Testis (tissue), 3 donors: ENCODE measurements around the gene NRROS. TPM values are rescaled to one million over a fixed set of nuclear protein-coding genes. Genes with fewer than 3 reads are reported as not detected.

Experiments
- DNase-seq: peaks from one replicate; pipeline ENCODE4 v3.0.0-alpha.2; 2019
- H3K27ac ChIP-seq, 2 donors: fragments of 200-600 bp; sonication (generic); one replicate each; pipeline ENCODE4 v1.5.1; 2019
- H3K27me3 ChIP-seq: fragments of 200-600 bp; sonication (generic); one replicate; pipeline ENCODE4 v1.5.1; 2019
- H3K36me3 ChIP-seq: fragments of 200-600 bp; sonication (generic); one replicate; pipeline ENCODE4 v1.5.1; 2017; ENCODE audit warnings: low read depth; ENCODE audit errors: missing control alignments
- H3K4me1 ChIP-seq: fragments of 200-600 bp; sonication (generic); one replicate; pipeline ENCODE4 v1.5.1; 2019
- H3K4me3 ChIP-seq, 2 donors: fragments of 200-600 bp; sonication (generic); one replicate each; pipeline ENCODE4 v1.5.1; 2017 to 2019
- H3K9me3 ChIP-seq: fragments of 200-600 bp; sonication (generic); one replicate; pipeline ENCODE4 v1.5.1; 2017
- POLR2A ChIP-seq: fragments of 450-650 bp; IDR thresholded peaks from one replicate; pipeline ENCODE4 v1.6.1; 2017; ENCODE audit warnings: antibody characterized with exemption, mild to moderate bottlenecking, moderate library complexity
- WGBS, 2 donors: methylation state at CpG; one replicate each; pipeline ENCODE4 v1.1.5; 2018; 5-methylcytosine and 5-hydroxymethylcytosine counted together
- intact Hi-C: fragments of 100-400 bp; cut with DNase I; formaldehyde crosslinking; loops from one replicate; pipeline ENCODE4 v1.15.1; 2023; ENCODE audit warnings: low total_unique reads
- polyA plus RNA-seq: library from polyadenylated mRNA; stranded (reverse); fragments of 350-450 nt; fragmentation: Illumina TruSeq; extraction: RNeasy Lipid Tissue Mini Kit (QIAGEN cat#74804); gene quantifications from one replicate; pipeline ENCODE4 v1.2.3, GENCODE V29; 2014; ENCODE audit warnings: low read depth, low replicate concordance; ENCODE audit not compliant: insufficient read depth
- total RNA-seq, 2 donors: library from RNA; depleted of rRNA; stranded (reverse); fragments of >200 nt; gene quantifications; one replicate each; pipeline ENCODE4 v1.2.3, GENCODE V29; 2016
- TF ChIP-seq, protein P1 (sequence below), 3 experiments: fragments of 450-650 bp in 2 of 3; fragments of 200-600 bp in 1 of 3; sonication (generic) in 1 of 3; IDR thresholded peaks; one replicate each; pipeline ENCODE4 v1.5.1; 2016 to 2019; ENCODE audit warnings: antibody characterized with exemption in 3 of 3, mild to moderate bottlenecking in 2 of 3, moderate library complexity in 1 of 3

The NRROS gene
- total and polyA plus RNA-seq, 3 donors from 2014 or later = 2.8 to 5.5 (median 3.2) TPM

DNA sequence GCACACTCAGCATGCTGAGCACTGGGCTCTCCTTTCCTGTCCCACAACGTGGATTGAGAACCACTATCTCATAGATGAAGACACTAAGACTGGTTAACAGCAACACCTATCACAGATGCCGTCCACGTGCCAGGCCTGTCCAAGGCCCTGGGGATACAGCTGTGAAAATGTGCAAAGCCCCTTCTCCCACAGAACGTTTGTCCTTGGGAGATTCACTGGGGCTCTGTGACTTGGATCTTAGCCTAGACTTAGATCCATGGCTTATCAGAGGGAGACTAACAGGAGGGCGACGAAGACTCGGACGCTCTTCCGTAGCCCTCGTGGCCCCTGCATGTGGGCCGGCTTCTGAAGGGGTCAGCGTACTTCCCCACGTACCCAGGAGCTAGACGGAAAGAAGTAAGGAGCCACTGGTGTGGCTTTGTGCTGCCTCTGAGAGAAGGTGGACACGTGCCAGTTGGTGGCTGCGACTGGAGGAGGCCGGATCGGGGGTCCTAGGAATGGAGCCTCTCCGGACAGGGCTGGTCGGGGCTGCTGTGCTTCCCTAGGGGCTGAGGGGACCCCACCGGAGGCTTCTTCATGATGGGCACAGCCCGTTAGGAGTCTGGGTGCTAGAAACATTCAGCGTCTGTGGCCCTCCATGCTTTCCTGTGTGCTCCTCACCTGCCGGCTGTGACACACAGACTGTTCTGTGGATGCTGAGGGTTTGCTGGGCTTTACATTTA, 964 bp downstream of the NRROS start:
- DNase-seq = no peak
- peaks cover 9% of the 10 kb centered on the region for H3K4me1 ChIP-seq
- intact Hi-C loops = no loop called here
- peak overlapping the region in 1 of 2 donors; percentile 75 for H3K27ac ChIP-seq
- peak overlapping the region; percentile 55 to 60 for H3K4me3 ChIP-seq
- H3K9me3 ChIP-seq = no peaks in the 10 kb centered on the region
- WGBS, 2 donors = 26 to 54% methylated on average over 8 to 24 of the region's 24 CpGs
- TF ChIP-seq POLR2A = no peak
- TF ChIP-seq, protein P1, sequence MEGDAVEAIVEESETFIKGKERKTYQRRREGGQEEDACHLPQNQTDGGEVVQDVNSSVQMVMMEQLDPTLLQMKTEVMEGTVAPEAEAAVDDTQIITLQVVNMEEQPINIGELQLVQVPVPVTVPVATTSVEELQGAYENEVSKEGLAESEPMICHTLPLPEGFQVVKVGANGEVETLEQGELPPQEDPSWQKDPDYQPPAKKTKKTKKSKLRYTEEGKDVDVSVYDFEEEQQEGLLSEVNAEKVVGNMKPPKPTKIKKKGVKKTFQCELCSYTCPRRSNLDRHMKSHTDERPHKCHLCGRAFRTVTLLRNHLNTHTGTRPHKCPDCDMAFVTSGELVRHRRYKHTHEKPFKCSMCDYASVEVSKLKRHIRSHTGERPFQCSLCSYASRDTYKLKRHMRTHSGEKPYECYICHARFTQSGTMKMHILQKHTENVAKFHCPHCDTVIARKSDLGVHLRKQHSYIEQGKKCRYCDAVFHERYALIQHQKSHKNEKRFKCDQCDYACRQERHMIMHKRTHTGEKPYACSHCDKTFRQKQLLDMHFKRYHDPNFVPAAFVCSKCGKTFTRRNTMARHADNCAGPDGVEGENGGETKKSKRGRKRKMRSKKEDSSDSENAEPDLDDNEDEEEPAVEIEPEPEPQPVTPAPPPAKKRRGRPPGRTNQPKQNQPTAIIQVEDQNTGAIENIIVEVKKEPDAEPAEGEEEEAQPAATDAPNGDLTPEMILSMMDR (IDR thresholded peaks at IDR 0.05) = no peak
- no peaks in the 10 kb centered on the region for H3K36me3 ChIP-seq
- H3K27me3 ChIP-seq = no peaks in the 10 kb centered on the region

DNA sequence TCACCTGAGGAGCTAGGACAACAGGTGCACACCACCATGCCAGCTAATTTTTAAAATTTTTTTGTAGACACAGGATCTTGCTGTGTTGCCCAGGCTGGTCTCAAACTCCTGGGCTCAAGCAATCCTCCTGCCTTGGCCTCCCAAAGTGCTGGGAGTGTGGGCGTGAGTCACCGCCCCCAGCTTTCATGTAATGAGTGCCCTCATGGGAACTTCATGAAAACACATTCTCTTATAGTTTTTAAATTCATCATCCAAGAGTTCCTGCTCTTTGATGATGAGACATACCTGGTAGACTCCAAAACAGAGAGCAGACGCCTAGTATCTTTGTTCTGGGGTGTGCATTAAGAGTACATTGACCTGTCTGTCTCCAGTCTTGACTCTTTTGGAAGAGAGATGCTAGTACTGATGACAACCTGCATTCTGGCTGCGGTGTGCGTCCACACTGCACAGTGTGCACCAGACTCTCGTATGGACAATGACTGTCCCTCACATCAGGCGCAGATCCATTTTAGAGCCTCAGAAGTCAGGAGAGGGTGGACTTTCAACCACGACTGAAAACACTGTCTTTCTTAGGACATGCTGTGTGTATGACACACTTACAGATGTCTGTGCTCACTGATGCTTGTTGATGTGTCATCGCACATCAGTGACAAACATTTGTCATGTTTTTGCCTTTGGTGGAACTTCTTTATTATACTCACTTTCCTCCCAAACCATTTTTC, 2.0 kb downstream of the NRROS start:
- H3K27me3 ChIP-seq = no peaks in the 10 kb centered on the region
- H3K4me3 ChIP-seq = peak overlapping the region in 1 of 2 donors; percentile 60
- H3K9me3 ChIP-seq = no peaks in the 10 kb centered on the region
- no peak for DNase-seq
- intact Hi-C loops = no loop called here
- H3K27ac ChIP-seq = no peak overlapping the region
- WGBS, 2 donors = 74 to 86% methylated on average over 9 of the region's 9 CpGs
- H3K4me1 ChIP-seq = peaks cover 9% of the 10 kb centered on the region
- TF ChIP-seq POLR2A = no peak
- TF ChIP-seq, protein P1 (IDR thresholded peaks at IDR 0.05) = no peak
- no peaks in the 10 kb centered on the region for H3K36me3 ChIP-seq

DNA sequence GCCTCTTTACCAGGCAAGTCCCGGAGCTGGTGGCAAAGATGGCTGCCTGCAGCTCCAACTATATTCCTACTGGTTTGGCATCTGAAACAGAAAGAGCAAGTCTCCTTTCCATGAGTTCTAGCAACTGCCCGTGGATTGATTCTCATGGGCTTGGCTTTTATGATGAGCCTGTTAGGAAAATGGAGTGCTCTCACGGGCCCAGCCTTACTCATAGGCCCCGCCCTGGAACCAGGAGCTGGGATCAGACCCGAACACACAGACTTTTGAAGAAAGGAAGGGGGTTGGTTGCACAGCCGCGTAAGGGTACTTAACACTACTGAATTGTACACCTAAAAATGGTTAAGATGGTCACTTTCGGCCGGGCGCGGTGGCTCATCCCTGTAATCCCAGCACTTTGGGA, 2.9 kb downstream of the NRROS start:
- Histone ChIP-seq H3K36me3 (no peaks in the 10 kb centered on the region), H3K4me3 (no peak overlapping the region), H3K27me3 (no peaks in the 10 kb centered on the region), H3K9me3 (no peaks in the 10 kb centered on the region), H3K27ac (no peak overlapping the region), H3K4me1 (peaks cover 9% of the 10 kb centered on the region)
- no peak for DNase-seq
- whole genome bisulfite sequencing, 2 donors = 90 to 92% methylated on average over 11 of the region's 11 CpGs
- TF ChIP-seq, protein P1 (IDR thresholded peaks at IDR 0.05) = no peak
- TF ChIP-seq POLR2A = no peak
- intact Hi-C loops = no loop called here

DNA sequence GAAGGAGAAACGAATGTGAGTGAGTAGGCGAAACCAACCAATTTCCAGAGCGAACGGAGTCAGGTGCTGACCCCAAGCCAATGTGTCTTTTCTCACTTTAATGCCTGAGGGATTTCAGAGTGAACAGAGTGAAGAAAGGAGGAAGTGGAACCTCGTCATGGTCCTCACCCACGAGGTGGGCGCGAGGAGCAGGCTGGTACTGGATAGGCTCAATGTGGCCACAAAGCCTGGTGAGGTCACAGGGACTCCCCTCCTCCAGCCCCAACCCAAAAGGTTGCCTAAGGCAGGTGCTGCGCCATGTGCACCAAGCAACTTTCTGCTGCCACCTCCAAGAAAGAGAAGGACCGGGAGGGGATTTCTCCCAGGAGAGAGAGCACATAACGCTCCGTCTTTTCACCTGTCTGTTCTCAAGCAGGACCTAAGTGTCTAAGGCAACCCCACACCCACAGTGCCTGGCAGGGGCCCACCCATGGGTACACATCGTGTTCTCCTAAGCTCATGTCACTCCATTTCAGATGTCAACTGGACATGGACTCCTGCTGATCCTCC, 3.8 kb downstream of the NRROS start:
- Histone ChIP-seq H3K27me3 (no peaks in the 10 kb centered on the region), H3K27ac (no peak overlapping the region), H3K36me3 (no peaks in the 10 kb centered on the region), H3K4me3 (no peak overlapping the region), H3K4me1 (peaks cover 9% of the 10 kb centered on the region), H3K9me3 (no peaks in the 10 kb centered on the region)
- TF ChIP-seq, protein P1 (IDR thresholded peaks at IDR 0.05) = no peak
- no peak for TF ChIP-seq POLR2A
- 87 to 91% methylated on average over 13 of the region's 13 CpGs for WGBS, 2 donors
- DNase-seq = peak; percentile 37
- intact Hi-C loops = no loop called here
